ENCODE measurements around the gene MDN1.

MDN1 gene

DNA sequence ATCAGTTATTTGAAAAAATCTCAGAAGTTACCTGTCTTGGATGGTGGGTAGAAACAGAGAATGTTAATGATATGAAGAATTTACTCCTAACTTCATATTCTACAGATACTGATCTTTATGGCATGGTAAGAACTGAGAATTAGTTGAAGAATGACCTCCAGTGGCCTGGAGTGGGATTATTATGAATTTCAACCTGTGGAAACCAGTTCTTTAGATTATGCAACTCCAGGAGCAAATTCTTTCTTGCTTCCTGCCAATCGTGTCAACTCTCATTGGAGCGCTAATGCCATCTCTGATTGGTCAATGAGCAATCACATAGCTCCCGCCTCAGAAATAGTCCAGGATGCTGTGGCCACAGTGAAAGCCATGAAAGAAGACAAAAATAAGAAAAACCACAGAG, 221.6 kb downstream of the MDN1 start:
- peak; percentile 7 for DNase-seq (ENCODE audit: low read depth)

DNA sequence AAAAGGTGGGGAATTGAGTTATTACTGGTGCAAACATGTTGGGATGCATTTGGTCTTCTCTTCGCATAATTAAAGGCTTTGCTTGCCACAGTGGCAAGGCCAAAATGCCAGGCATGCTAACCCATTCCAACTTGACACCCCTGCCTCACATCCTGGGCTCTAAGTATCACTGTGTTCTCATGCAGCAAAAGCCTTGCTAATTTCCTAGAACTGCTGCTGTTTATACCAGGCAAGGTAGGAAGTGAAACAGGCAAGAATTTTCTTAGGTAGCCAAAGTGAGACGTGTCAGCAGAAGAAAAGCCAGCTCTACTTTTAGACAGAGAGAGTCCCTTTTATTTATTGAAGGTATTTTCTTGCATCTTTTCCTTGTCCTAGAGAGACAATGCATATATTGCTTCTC, 222.2 kb downstream of the MDN1 start:
- DNase-seq (ENCODE audit: low read depth) = no peak

DNA sequence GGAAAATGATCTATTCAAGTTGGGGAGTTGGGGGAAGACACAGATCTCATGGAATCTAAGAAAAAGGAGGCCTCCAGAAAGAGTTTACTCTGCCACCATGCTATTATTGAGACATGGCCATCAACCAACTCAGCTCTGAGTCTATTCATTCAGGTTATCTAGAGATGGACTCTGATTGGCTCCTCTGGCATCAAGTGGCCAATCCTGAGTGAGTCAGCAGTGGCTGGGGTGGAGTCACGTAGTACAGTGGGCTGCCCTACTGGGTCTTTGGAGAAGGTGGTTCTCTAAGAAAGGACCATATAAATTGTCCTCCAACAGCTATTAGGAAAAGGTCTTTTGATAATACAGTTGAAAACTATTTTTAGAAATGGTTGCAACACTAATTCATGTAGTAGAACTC, 223.1 kb downstream of the MDN1 start:
- no peak for DNase-seq (ENCODE audit: low read depth)

DNA sequence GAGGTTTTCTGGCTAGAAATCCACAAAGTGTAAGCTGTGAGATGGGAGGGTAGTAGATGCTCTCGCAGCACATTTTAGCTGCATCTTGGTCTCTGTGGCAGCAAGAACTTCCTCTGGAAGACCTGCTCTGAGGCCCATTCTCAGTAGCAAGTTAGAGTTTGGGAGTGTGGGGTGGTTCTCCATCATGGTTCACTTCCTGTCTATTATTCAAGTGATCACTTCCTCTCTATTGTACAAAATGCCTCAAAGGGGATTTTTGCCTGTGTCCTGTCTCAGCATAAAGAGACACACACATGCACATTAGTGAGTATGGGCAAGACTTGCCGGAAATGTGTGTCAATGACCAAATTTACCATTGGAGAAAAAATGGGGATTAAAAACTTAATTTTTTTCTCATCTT, 223.5 kb downstream of the MDN1 start:
- no peak for DNase-seq (ENCODE audit: low read depth)
